ENCODE measurements around the gene SPPL3. TPM values are rescaled to one million over a fixed set of nuclear protein-coding genes. Genes with fewer than 3 reads are reported as not detected.
A peak's percentile ranks its signal among the peaks of the same experiment; 100 is the strongest.

SPPL3 gene
- total and polyA plus RNA-seq, 4 donors = 14.2 to 52.3 (median 29.6) TPM

GRCh38 chr12:120784804-120785203 is 119.4 kb downstream of the SPPL3 start:
- H3K4me1 ChIP-seq (ENCODE audit: control insufficient read depth in 5 of 5, insufficient read depth in 5 of 5, low read length in 5 of 5) = peaks cover 0 to 12% (median 0%) of the 10 kb centered on the region in 5 donors
- WGBS, 2 donors = 95% methylated on average over 3 of the region's 3 CpGs
- H3K27me3 ChIP-seq (ENCODE audit: control insufficient read depth in 3 of 3, insufficient read depth in 3 of 3, low read length in 2 of 3) = no peaks in the 10 kb centered on the region
- ATAC-seq (ENCODE audit: insufficient read depth, low FRiP score) (no peak), DNase-seq (no peak)
- H3K27ac ChIP-seq (ENCODE audit: low read depth in 1 of 2, low read length in 1 of 2) = no peak overlapping the region
- H3K4me3 ChIP-seq = no peak overlapping the region
- peaks cover 5 to 20% (median 10%) of the 10 kb centered on the region in 4 donors for H3K36me3 ChIP-seq (ENCODE audit: control insufficient read depth in 4 of 4, insufficient read depth in 4 of 4, low read length in 4 of 4)
- no peaks in the 10 kb centered on the region for H3K9me3 ChIP-seq (ENCODE audit: control insufficient read depth in 4 of 4, insufficient read depth in 3 of 4, low read length in 3 of 4)
- no peak overlapping the region for H3K9ac ChIP-seq (ENCODE audit: insufficient read depth in 1 of 2, low read length in 2 of 2)
- TF ChIP-seq CTCF (IDR thresholded peaks at IDR 0.05; ENCODE audit: control extremely low read depth, extremely low read depth) = no peak

- 53 to 61% methylated on average over 6 of the region's 6 CpGs for WGBS, 2 donors
- TF ChIP-seq CTCF (IDR thresholded peaks at IDR 0.05; ENCODE audit: control extremely low read depth, extremely low read depth) = no peak
- Histone ChIP-seq H3K4me3 (no peak overlapping the region), H3K36me3 (ENCODE audit: control insufficient read depth in 4 of 4, insufficient read depth in 4 of 4, low read length in 4 of 4) (peaks cover 6 to 20% (median 10%) of the 10 kb centered on the region in 4 donors), H3K9ac (ENCODE audit: insufficient read depth in 1 of 2, low read length in 2 of 2) (no peak overlapping the region), H3K27ac (ENCODE audit: low read depth in 1 of 2, low read length in 1 of 2) (peak overlapping the region in 1 of 2 donors; percentile 0), H3K27me3 (ENCODE audit: control insufficient read depth in 3 of 3, insufficient read depth in 3 of 3, low read length in 2 of 3) (no peaks in the 10 kb centered on the region), H3K4me1 (ENCODE audit: control insufficient read depth in 5 of 5, insufficient read depth in 5 of 5, low read length in 5 of 5) (peaks cover 0 to 7% (median 0%) of the 10 kb centered on the region in 5 donors), H3K9me3 (ENCODE audit: control insufficient read depth in 4 of 4, insufficient read depth in 3 of 4, low read length in 3 of 4) (no peaks in the 10 kb centered on the region)
- ATAC-seq (ENCODE audit: insufficient read depth, low FRiP score) (no peak), DNase-seq (peak in 1 of 3 donors; percentile 15)
These were observed 121.0 kb downstream of the SPPL3 start for GRCh38 chr12:120783197-120783596.

GRCh38 chr12:120775862-120776552 is 128.2 kb downstream of the SPPL3 start:
- ATAC-seq (ENCODE audit: insufficient read depth, low FRiP score) = no peak

More at GRCh38 chr12:120775862-120776552, 128.2 kb downstream of the SPPL3 start:
- no peak overlapping the region for H3K9ac ChIP-seq (ENCODE audit: insufficient read depth in 1 of 2, low read length in 2 of 2)
- H3K27ac ChIP-seq (ENCODE audit: low read depth in 1 of 2, low read length in 1 of 2) = no peak overlapping the region
- TF ChIP-seq CTCF (IDR thresholded peaks at IDR 0.05; ENCODE audit: control extremely low read depth, extremely low read depth) = no peak
- peak in 2 of 3 donors; percentile 17 to 44 for DNase-seq
- H3K9me3 ChIP-seq (ENCODE audit: control insufficient read depth in 4 of 4, insufficient read depth in 3 of 4, low read length in 3 of 4) = no peaks in the 10 kb centered on the region
- 81 to 90% methylated on average over 7 of the region's 7 CpGs for WGBS, 2 donors
- peaks cover 0 to 7% (median 5%) of the 10 kb centered on the region in 5 donors for H3K4me1 ChIP-seq (ENCODE audit: control insufficient read depth in 5 of 5, insufficient read depth in 5 of 5, low read length in 5 of 5)
- no peaks in the 10 kb centered on the region for H3K27me3 ChIP-seq (ENCODE audit: control insufficient read depth in 3 of 3, insufficient read depth in 3 of 3, low read length in 2 of 3)
- H3K36me3 ChIP-seq (ENCODE audit: control insufficient read depth in 4 of 4, insufficient read depth in 4 of 4, low read length in 4 of 4) = peaks cover 3 to 7% (median 3%) of the 10 kb centered on the region in 4 donors
- H3K4me3 ChIP-seq = no peak overlapping the region
